Ovary (tissue), 3 donors: ENCODE data around the gene USP16.

ENCODE experiments used
- EP300 ChIP-seq: sonication (generic); formaldehyde crosslinking; IDR thresholded peaks from one replicate; pipeline ENCODE4 v1.6.1; 2017; ENCODE audit warnings: antibody characterized with exemption
- TF ChIP-seq, protein P1 (sequence below), 3 donors: fragments of 450-650 bp in 2 of 3; fragments of 200-600 bp in 1 of 3; IDR thresholded peaks; one replicate each; pipeline versions ENCODE4 v1.5.1 to v1.8.0; 2016 to 2022; ENCODE audit warnings: antibody characterized with exemption in 3 of 3, mild to moderate bottlenecking in 1 of 3
- donor health status: DM: no; HTN: no; CAD: no.

DNA sequence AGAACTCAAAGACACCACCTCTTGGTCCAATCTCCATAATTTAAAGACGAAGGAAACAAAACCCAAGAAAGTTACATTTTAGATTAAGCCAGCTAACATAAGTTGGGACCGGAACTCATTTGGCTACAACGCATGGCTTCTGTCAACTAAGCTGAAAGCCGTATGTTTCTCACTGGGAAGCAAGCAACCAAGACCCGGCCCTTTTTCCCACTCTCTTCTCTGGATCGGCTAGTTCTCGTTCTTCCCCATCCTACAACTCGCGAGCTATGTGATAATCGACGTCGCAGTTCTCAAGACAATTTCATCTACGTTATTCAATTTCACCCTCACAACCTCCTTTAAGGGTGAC is 48.4 kb downstream of the USP16 start:
- TF ChIP-seq EP300, result no peak
- TF ChIP-seq, protein P1, sequence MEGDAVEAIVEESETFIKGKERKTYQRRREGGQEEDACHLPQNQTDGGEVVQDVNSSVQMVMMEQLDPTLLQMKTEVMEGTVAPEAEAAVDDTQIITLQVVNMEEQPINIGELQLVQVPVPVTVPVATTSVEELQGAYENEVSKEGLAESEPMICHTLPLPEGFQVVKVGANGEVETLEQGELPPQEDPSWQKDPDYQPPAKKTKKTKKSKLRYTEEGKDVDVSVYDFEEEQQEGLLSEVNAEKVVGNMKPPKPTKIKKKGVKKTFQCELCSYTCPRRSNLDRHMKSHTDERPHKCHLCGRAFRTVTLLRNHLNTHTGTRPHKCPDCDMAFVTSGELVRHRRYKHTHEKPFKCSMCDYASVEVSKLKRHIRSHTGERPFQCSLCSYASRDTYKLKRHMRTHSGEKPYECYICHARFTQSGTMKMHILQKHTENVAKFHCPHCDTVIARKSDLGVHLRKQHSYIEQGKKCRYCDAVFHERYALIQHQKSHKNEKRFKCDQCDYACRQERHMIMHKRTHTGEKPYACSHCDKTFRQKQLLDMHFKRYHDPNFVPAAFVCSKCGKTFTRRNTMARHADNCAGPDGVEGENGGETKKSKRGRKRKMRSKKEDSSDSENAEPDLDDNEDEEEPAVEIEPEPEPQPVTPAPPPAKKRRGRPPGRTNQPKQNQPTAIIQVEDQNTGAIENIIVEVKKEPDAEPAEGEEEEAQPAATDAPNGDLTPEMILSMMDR (IDR thresholded peaks at IDR 0.05), result no peak
